NCI-H2196 treated with DMSO at 0.1 percent for 48 hours (cell line): ENCODE measurements around the gene TARBP1.
"Not testable (repeated sequence)": the region's sequence is repeated elsewhere in the genome, so short reads cannot be mapped to it uniquely, and the experiment has no call there.

ENCODE experiments used
- DNase-seq: peaks from one replicate; lab custom pipeline; 2025; ENCODE audit not compliant: unreplicated experiment; lab: John Stamatoyannopoulos, UW

TARBP1 gene

DNA sequence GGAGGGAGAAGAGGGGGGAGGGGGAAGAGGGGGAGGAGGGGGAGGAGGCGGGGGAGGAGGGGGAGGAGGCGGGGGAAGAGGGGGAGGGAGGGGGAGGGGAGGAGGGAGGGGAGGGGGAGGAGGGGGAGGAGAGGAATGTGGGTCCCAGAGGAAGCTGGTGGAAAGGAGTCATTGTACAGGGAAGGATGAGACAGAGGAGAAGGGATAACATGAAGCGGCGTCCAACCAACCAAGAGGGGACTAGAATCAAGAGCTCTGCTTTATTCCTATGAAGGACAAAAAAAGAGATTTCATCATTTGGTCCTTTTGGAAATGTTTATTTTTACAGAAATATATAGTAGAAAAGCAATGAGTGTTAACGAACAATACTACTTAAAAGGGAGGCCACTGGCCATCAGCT lies 81.2 kb downstream of the TARBP1 start:
- no peak for DNase-seq

DNA sequence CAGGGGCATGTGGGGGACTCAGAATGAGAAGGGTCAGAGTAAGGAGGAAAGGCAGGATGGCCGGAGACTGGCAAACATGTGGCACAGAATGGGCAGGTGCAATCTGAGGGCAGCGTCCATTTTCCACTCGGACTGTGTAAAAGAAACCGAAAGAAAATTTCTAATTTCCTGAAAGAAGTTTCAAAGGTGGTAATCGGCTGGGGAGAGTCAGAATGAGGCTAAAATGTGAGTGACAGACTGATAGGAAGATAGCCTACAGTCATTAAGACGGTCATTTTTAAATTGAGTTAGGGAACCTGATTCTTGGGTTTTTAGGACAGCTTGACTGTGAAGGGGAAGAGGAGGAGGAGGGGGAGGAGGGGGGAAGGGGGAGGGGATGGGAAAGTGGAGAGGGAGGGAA lies 82.1 kb downstream of the TARBP1 start:
- no peak for DNase-seq

DNA sequence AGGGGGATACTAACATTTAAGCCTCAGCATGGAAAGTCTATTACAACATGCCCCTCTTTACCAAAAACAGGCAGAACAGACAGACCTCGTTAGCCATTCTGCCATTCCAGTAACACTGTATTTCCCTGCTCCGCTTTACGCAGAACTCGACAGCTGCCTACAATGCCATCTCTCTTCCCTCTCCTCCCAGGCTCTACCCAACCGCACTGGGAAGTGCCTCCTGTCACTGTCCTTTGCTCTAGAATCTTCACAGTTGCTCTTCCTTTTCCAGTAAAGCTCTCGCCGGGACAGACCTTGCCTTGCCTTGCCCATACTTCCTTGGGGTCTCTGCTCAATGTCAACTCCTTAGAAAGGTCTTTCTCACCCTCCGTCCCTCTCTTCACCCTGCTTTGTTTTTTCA lies 82.9 kb downstream of the TARBP1 start:
- DNase-seq: no peak

DNA sequence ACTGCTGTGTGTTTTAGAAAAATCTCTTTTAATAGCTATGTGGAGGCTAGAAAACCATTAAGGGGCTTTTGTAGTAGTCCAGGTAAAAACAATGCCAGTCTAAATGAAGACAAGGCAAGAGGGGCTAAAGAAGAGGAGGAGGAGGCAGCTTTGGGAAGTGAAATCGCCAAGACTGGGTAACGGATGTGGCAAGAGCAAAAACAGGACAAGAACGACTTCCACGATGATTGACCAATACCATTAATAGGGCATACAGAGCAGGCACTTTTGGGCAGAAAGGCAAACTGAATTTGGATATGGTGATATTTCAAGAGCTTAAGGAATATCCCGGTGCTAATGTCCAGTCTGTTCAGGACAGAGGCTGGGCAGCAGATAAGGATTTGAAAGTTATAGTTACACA lies 83.7 kb downstream of the TARBP1 start:
- no peak for DNase-seq

DNA sequence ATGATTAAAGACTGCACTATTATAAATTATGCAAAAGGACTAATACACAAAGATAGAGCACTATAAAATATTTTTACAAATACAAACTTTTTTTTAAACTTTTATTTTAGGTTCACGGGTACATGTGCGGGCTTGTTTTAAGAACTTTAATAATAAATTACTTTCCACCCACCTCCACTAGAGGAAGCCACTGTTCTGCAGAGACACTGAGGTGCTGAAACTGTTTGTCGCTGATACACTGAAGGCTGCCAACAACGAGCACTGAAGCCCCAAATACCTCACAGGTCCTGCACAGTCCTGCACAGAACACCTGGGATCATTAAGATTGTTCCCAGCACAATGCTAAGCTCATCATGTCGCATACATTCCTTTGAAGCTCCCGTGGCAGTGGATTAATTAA lies 85.8 kb downstream of the TARBP1 start:
- DNase-seq: no peak

DNA sequence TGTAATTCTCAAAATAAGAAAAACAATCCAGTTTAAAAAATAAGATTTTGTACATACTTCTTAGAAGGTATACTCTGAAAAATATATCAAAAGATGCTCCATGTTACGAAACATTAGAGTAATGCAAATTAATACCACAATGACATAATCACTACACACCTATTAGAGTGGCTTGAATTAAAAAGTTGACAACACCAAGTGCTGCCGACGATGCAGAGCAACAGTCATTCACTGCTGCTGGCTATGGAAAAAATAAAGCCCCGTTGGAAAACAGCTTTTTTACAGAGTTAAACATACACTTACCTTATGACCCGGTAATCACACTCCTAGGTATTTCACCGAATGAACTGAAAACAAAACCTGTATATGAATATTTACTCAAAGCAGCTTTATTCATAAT lies 90.9 kb downstream of the TARBP1 start:
- DNase-seq: no peak

DNA sequence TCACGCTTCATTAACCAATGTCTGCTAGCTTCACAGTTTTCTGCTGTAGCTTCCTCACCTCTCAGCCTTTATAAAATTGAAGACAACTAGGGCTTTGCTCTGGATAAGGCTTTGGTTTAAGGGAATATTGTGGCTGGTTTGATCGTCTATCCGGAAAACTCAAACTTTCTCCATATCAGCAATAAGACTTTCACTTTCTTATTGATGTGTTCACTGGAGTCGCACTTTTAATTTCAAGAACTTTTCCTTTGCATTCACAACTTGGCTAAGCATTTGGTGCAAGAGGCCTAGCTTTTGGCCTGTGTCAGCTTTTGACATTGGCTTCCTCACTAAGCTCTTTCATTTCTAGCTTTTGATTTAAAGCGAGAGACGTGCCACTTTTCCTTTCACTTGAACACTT lies 92.9 kb downstream of the TARBP1 start:
- DNase-seq: no peak

DNA sequence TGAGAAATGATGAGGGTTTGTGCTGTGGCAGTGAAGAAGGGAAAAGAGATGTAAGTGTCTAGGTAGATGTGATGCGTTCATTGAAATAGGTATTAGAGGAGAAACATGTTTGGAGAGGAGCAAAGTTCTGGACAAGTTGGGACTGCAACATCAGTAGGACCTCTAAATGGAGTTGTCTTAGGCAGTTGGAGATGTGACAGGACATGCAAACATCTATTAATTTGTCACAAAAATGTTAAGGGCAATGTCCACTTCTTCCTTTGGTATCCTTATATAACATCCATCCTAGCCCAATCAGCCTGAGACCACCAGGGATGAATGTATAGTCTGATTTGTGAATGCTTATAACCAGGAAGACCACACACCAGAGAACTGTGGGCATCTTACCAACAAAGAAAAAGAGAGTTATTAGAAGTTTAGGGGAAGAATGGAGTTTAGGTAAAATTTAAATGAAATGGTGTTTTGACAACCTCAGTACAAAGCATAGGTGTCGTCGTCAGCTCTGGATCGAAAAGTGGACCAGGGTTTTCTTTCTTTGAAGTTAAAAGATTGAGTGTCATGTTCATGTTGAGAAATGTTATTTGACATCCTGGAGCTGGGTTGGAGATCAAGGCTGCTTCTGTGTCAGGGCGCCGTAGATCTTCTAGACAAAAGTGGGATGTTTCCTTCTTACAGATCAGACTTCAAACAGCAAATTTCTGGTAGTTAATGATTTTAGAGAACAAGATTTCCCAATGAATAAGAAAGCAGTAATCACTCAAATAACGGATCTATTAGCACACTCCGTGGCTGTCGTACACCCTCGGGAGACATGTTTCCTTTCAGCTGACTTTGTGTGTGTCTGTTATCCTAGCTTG lies 97.1 kb downstream of the TARBP1 start:
- no peak for DNase-seq

DNA sequence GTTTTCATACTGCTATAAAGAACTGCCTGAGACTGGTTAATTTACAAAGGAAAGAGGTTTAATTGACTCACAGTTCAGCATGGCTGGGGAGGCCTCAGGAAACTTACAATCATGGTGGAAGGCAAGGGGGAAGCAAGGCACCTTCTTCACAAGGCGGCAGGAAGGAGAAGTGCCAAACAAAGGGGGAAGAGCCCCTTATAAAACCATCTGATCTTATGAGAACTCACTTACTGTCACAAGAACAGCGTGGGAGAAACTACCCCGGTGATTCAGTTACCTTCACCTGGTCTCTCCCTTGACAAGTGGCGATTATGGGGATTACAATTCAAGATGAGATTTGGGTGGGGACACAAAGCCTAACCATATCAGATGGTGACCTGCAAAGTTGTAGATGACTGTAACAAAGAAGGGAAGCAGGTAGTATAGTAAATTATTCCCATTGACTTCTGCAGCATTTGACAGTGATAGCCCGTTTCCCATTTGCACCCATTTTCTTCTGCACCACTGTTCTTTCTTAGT lies 99.3 kb downstream of the TARBP1 start:
- DNase-seq: not testable (repeated sequence)

DNA sequence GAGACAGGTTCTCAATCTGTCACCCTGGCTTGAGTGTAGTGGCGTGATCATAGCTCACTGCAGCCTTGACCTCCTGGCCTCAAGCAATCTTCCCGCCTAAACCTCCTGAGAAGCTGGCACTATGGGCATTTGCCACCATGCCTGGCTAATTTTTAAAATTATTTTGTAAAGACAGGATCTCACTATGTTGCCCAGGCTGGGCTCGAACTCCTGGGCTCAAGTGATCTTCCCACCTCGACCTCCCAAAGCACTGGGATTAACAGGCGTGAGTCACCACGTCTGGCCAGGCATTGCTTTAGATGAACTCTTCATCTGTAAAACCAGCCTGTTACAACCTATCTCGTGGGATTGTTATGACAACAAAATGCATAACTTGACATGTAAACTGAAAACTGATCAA lies 103.3 kb downstream of the TARBP1 start:
- no peak for DNase-seq

DNA sequence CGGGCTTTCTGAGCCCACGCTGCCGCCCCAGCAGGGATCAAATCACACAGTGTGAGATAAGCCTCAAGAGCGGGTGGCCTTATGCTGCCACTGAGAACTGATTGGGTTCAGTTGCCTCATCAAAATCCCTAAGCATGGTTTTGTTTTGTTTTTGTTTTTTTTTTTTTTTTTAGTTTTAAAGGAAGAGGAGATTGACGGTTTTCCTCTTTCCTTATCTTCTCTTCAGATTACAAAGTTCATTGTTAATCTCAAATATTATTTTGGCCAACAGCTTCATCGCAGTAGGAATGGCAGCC lies 105.1 kb downstream of the TARBP1 start:
- no peak for DNase-seq

DNA sequence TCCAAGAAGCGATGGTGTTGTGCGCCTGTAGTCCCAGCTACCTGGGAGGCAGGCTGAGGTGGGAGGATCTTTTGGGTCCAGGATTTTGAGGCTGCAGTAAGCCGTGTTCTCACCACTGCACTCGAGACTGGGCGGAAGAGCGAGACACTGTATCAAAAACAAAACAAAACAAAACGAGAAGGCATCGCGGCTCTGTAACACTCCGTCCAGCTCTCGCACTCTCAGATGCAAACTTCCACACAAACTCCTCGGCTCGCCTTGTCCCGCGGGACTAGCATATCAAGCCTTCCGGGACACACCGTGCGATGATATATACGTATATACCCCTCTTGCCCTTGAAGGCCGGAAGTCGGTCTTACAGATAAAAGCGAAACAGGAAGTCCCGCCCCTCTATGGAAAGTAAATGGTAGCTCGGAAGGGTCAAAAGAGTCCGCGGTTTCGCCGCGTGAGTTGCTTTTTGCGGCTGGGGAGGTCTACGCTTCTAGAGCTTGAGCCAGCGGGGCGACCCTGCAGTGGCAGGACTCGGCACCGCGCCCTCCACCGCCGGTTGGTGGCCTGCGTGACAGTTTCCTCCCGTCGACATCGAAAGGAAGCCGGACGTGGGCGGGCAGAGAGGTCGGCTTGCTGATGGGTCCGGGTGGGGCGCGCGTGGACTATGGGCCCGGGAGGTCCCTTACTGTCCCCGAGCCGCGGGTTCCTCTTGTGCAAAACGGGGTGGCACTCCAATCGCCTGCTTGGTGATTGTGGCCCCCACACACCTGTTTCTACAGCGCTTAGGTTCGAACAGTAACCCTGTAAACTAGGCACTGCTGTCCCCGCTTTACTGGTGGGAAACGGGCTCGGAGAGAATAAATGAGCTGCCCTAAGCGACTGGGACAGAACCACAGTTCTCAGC lies 105.7 kb downstream of the TARBP1 start, which contains the start of gene COA6:
Gene COA6, plus strand, starts transcription at position 393 of the 895 bp plus-strand sequence. Its CDS starts 11 bp downstream, at position 404.
- peak; percentile 49 for DNase-seq

DNA sequence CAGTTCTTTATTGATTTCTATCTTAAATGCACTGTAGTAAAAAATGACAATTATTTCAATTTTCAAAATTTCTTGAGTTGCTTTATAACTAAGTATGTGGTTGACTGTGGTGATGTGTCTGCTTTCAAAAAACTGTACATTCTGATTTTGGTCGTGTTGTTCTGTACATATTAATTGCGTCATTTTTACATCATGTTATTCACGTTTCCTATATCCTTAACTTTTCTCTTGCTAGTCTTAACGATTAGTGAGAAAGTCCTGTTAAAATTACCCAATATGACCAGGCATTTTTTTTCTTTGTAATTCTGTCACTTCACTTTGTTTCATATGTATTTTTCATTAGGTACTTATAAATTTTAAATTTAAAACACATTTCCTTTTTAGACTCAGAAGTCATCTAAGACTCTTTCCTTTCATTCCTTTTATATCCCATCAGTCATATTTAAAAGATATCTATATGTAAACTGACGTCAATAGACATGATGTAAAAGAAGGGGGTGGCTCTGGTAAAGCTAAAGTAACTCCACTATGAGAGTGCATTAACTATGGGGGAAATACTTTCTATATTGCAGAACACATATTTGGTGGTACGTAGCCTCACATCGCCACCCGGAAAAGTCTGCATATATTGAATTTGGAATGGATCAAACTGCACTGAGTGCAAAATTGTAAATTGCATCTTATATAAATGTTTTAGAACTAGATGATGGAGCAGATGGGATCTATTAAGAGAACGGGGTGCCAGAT lies 106.8 kb downstream of the TARBP1 start:
- no peak for DNase-seq

DNA sequence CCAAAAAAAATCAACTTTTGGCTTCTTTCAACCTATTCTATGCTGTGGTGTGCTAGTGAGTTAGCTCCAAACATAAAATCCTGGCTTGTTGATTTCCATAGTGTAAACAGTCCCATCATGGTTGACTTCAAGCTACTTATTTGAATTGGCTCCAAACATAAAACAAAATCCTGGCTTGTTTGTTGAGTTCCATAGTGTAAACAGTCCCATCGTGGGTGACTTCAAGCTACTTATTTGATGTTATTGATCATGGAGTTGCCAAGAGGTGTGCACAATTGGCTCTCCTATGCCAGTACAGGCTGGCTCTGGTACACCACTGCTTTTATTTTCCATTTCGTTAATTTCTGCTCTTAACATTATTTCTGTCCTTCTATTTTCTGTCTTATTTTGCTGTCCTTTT lies 107.6 kb downstream of the TARBP1 start:
- no peak for DNase-seq

DNA sequence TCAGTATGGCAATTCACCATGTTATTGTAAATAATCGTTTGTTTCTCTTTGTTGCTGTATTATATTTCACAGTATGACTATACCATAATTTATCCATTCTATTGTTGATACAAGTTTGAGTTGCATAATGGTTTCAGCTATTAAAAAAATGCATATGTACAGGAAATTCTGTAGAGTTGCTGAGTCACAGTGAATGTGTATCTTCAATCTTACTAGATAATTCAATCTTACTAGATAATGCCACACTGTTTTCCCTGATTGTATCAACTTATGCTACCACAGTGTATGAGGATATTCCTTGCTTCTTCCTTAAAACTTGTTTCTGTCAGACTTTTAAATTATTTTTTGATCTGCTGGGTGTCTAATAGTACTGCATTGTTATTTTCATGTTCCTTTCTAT lies 109.2 kb downstream of the TARBP1 start:
- no peak for DNase-seq

DNA sequence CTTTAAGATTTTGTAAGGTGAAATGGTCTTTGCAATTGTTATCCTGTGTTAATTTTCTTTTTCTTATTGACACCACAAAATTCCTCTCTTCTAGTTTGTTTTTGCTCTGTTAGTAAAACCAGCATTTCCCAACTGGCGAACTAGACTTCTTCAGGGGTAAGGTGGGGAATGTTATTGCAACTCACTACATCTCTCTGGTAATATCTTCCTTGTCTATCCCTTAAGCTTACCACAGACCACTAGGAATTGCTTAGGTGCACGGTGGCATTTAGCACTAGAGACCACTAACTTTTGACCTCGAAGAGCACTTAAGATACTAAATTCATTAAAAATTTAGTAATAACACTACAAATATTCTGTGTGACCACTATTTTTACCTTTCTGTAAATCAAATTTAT lies 109.9 kb downstream of the TARBP1 start:
- no peak for DNase-seq

DNA sequence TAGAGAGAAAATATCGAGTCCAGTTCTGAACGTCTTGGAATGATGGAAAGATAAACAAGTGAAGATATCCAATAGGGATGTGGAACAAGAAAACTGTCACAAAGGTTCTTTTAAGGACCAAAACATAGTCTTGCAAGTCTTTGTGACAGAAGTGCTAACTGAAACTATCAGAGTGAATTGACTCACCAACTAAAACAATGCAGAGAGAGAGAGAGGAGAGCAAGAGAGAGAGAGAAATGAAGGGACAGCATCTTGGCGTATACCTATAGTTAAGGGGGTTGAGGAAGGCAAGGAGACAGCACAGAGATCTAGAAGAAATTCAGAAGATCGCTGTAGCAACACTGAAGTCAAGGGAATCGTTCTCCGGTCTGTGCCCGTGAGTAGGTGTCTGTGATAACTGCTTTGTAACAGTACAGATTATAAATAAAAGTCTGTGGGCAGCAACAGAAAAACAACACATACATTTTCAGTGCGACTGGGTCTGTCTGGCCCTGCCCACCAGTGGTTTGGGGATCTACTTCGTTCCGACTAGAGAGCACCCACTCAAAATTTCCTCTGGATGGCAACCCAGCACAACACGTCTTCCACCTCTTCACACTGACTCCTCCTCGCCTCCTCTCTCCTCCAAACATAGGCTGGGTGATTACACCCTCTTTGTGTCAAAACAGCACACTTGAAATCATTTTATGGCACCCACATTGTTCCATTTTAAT lies 110.5 kb downstream of the TARBP1 start:
- DNase-seq: no peak

DNA sequence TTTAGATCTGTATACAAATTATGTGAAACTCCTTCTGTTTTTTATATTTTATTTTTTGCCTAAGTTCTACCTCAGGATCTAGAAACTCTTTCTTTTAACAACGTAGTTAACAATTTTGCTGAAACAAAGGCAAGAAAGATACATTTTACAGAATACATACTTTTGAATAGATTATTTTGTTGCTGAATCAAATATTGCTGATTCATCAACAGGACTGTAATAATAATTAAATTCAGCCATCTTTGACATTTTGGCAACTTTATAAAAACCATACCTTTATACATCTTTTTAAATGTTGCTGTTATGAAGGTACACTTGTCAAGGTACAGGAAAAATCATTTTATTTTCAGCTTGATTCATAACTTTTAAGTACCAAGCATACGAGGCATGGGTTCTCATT lies 116.4 kb downstream of the TARBP1 start:
- DNase-seq: no peak

DNA sequence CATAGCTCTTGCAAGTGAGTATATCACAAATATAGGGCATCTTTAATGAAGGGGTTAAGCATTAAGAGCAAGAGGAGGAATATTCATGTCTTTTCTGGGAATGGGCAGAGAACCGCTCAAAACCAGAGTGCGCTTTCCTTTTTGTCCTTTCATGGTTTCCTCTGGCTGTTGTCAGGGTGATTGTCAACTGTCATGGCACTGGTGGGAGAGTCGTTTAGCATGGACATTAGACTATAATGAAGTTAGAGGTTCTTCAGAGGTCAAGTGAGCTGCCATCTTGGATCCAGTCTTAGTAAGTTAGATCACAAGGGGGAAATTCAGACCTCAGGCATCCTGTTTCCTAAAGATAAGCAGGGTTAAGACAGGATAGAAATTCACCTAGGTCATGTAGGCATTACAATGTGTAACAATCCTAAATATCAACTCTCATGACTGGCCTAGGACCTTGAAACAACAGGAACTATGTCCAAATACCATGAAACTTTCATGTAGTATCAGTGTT lies 117.8 kb downstream of the TARBP1 start:
- no peak for DNase-seq

DNA sequence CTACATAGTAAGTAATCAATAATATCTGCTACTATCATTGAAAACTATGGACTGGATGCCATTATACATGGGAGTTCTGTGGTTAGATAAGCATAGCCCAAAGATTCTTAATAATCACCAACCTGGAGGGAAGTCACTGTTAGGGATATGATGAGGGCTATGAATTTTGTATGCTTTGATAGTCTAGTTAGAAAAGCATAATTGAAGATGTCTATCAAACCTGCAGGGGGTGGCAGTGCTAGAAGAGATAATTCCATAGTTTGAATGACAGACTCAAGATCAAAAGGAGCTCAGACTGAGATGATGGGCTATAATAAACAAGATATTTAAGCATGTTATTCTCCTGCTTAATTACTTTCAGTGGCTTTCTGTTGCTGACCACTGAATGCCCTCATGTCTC lies 121.1 kb downstream of the TARBP1 start:
- no peak for DNase-seq
